LNCAP (cell line): ENCODE measurements around the gene C1orf198.

Experiments used
- CTCF ChIP-seq: fragments of 450-650 bp; IDR thresholded peaks from 2 replicates; pipeline ENCODE4 v1.5.1; 2017; ENCODE audit warnings: mild to moderate bottlenecking

The C1orf198 gene

GRCh38 chr1:230858236-230858820 is 10.0 kb downstream of the C1orf198 start:
- no peak for TF ChIP-seq CTCF

DNA sequence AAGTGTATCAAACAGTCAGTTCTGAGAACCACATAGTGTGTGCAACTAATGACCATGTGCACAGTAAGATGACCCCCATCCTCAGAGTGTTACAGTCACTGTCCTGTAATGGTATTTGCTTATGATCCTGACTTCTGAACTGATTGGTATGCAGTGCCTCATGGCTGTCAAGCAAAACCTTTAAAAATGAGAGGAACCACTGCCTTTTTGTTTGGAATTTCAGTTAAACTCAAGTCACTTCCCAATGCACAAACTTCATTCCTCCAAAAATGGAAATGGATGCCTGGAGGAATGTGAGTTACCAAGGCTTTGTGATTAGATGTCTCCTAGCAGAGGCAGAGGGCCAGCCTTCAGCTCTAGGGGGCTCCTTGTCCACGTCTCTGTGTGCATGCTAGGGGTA is 10.5 kb downstream of the C1orf198 start:
- no peak for TF ChIP-seq CTCF

DNA sequence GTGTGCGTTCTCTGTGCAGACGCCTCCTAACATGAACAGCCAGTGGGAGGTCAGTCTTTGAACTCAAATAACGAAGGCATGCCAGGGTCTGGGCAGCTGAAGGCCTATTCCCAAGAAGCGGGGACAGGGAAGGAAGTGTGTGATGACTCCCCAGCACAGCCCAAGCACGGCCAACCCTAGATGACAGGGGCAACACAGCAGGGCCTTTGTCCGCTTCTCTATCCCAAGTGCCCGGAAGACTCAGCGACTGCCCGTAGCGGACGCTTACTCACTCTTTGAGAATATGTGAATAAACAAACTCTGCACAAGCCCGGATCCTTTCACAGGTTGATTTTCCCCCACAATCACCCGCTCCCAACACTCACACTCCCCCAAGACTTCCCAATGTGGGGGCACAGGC is 11.2 kb downstream of the C1orf198 start:
- TF ChIP-seq CTCF = no peak

DNA sequence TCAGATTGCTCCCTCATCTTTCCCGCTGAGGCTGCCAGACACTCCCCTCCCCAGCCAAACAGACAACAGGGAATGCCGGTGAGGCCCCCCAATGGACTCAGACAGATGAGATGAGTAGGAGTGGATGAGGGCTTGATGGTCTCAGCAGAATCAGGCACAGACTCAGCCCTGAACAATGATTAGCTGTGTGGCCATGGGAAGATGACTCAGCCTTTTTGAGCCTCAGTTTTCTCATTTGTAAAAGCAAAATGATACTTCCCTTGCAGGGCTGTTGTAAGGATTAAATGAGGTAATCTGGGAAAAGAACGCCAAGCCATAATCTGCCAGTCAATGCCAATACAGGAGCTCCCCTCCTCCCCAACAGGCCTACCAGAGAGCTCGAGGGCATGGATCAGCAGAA is 12.4 kb downstream of the C1orf198 start:
- no peak for TF ChIP-seq CTCF

DNA sequence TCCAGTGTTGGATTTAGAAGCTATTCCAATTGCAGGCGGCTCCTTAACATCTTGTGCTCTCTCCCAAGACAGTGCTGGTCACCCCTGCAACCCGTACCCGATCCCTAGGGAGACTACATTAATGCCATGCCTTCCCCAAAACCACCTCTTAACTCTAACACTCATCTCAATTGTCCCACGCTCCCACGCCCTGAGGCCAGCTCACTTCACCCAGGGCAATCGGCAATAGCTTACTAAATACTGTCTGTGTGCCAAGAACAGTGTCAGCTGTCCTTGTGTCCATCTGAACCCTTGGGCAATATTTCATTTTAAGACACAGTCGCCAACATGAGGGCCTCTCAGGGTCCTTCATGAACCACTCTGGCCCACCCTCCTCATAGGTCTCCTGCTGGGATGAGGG is 13.9 kb downstream of the C1orf198 start:
- TF ChIP-seq CTCF = no peak

DNA sequence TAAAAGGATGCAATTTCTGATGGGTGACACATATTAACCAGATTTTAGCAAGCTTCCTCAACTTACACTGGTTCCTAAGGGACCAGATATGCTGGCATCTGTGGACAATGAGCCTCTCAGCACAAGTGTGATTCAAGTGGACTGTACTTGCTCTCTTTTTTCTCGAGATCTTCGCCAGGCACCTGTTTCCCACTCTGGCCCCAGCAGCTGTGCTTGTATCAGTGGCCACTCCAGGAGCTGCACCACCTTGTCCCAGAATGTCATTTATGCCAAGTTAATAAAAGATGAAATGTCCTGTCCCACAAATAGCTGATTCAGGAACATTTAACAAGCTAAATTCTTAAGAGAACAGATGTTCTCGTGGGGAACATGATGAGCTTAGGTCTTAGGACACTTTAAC is 14.6 kb downstream of the C1orf198 start:
- TF ChIP-seq CTCF = no peak

DNA sequence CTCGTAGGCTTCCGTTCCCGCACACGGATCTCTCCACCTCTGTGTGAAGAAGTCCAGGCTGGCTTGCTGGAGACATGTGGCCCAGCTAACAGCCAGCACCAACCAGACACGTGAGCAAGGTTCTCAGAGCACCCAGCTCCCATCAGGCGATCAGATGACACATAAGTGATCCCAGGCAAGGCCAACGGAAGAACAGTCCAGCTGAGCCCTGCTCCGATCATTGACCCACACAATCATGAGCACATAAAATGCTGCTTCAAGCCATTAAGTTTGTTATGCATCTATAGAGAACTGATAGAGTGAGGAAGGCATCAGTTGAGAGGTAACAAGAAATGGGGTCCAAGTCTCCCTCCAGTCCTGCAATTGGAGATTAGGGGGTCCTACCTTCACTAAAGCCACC is 15.4 kb downstream of the C1orf198 start:
- TF ChIP-seq CTCF = no peak

- no peak for TF ChIP-seq CTCF
Observed at GRCh38 chr1:230851291-230851691, 17.0 kb downstream of the C1orf198 start.
